HepG2 (cell line): ENCODE data around the gene NFRKB. TPM values are rescaled to one million over a fixed set of nuclear protein-coding genes. Genes with fewer than 3 reads are reported as not detected.

Source experiments
- CREBL2 ChIP-seq: sonication (generic); formaldehyde crosslinking; IDR thresholded peaks from 2 replicates; pipeline ENCODE4 v1.8.1; 2023; ENCODE audit warnings: missing genetic modification reagents, mild to moderate bottlenecking, borderline replicate concordance
- FOXJ3 ChIP-seq: sonication (generic); formaldehyde crosslinking; IDR thresholded peaks from 2 replicates; pipeline ENCODE4 v1.4.0; 2020; ENCODE audit warnings: missing genetic modification reagents, mild to moderate bottlenecking, borderline replicate concordance
- MYNN ChIP-seq: sonication (generic); formaldehyde crosslinking; IDR thresholded peaks from 2 replicates; pipeline ENCODE4 v1.4.0; 2020; ENCODE audit warnings: mild to moderate bottlenecking, low read depth, missing genetic modification reagents
- NCOA1 ChIP-seq: sonication (generic); formaldehyde crosslinking; IDR thresholded peaks from 2 replicates; pipeline ENCODE4 v1.9.0; 2021; ENCODE audit warnings: missing genetic modification reagents
- NR1H2 ChIP-seq: sonication (generic); formaldehyde crosslinking; IDR thresholded peaks from 2 replicates; pipeline ENCODE4 v1.8.1; 2022; ENCODE audit warnings: low read depth, missing genetic modification reagents, borderline replicate concordance
- NR2F1 ChIP-seq, 2 experiments: fragments of 450-650 bp in 1 of 2; formaldehyde crosslinking in 1 of 2; IDR thresholded peaks; 2 replicates each; pipeline versions ENCODE4 v1.5.0 to v1.6.1; 2016 to 2020; ENCODE audit warnings: mild to moderate bottlenecking in 1 of 2, missing compliant biosample characterization in 1 of 2, missing genetic modification reagents in 1 of 2, moderate library complexity in 1 of 2
- PAX8 ChIP-seq: sonication (generic); formaldehyde crosslinking; IDR thresholded peaks from 2 replicates; pipeline ENCODE4 v1.8.0; 2022; ENCODE audit warnings: mild to moderate bottlenecking, missing genetic modification reagents, borderline replicate concordance
- POLR2A ChIP-seq, 2 experiments: IDR thresholded peaks; 2 replicates each; pipeline ENCODE4 v1.6.1; 2011; ENCODE audit warnings: low read depth in 2 of 2, low read length in 2 of 2, mild to moderate bottlenecking in 1 of 2, moderate library complexity in 1 of 2; ENCODE audit not compliant: insufficient read depth in 1 of 2
- PRDM10 ChIP-seq: sonication (generic); formaldehyde crosslinking; IDR thresholded peaks from 2 replicates; pipeline ENCODE4 v1.4.0; 2020; ENCODE audit warnings: low read depth, missing genetic modification reagents
- PTBP1 ChIP-seq: fragments of 200-400 bp; formaldehyde crosslinking; IDR thresholded peaks from 2 replicates; pipeline ENCODE4 v1.6.1; 2018; ENCODE audit warnings: low read length, low read depth; ENCODE audit not compliant: poor library complexity, severe bottlenecking
- REPIN1 ChIP-seq: sonication (generic); formaldehyde crosslinking; IDR thresholded peaks from 2 replicates; pipeline ENCODE4 v1.8.0; 2022; ENCODE audit warnings: missing genetic modification reagents, low read depth, mild to moderate bottlenecking, borderline replicate concordance
- SSRP1 ChIP-seq: IDR thresholded peaks from 2 replicates; pipeline ENCODE4 v1.6.1; 2016; ENCODE audit warnings: control low read depth
- ZBTB42 ChIP-seq: sonication (generic); formaldehyde crosslinking; IDR thresholded peaks from 2 replicates; pipeline ENCODE4 v1.5.0; 2020; ENCODE audit warnings: mild to moderate bottlenecking, missing genetic modification reagents
- ZNF101 ChIP-seq: sonication (generic); formaldehyde crosslinking; IDR thresholded peaks from 2 replicates; pipeline ENCODE4 v1.4.0; 2020; ENCODE audit warnings: mild to moderate bottlenecking, low read depth, missing genetic modification reagents, borderline replicate concordance
- ZNF18 ChIP-seq: sonication (generic); formaldehyde crosslinking; IDR thresholded peaks from 2 replicates; pipeline ENCODE4 v1.8.0; 2022; ENCODE audit warnings: mild to moderate bottlenecking, missing genetic modification reagents; ENCODE audit not compliant: insufficient replicate concordance
- ZNF230 ChIP-seq: sonication (generic); formaldehyde crosslinking; IDR thresholded peaks from 2 replicates; pipeline ENCODE4 v1.4.0; 2020; ENCODE audit warnings: mild to moderate bottlenecking, missing genetic modification reagents
- ZNF577 ChIP-seq: sonication (generic); formaldehyde crosslinking; IDR thresholded peaks from 2 replicates; pipeline ENCODE4 v1.4.0; 2020; ENCODE audit warnings: mild to moderate bottlenecking, low read depth, missing genetic modification reagents, borderline replicate concordance
- ZNF747 ChIP-seq: sonication (generic); formaldehyde crosslinking; IDR thresholded peaks from 2 replicates; pipeline ENCODE4 v1.8.1; 2023; ENCODE audit warnings: missing genetic modification reagents, mild to moderate bottlenecking, borderline replicate concordance
- ZNF761 ChIP-seq: sonication (generic); formaldehyde crosslinking; conservative IDR thresholded peaks from 2 replicates; pipeline ENCODE4 v1.4.0; 2020; ENCODE audit warnings: mild to moderate bottlenecking, missing genetic modification reagents
- polyA plus RNA-seq, 8 experiments: library from polyadenylated mRNA; depleted of rRNA in 3 of 8; stranded (reverse) in 7 of 8; unstranded in 1 of 8; fragments of >200 nt; fragmentation: Illumina TruSeq in 4 of 8; extraction: Trizol in 4 of 8; gene quantifications; 2 replicates each; pipeline versions ENCODE4 v1.2.1 to v1.2.3, GENCODE V29; 2011 to 2016; ENCODE audit warnings: low read depth in 4 of 8, missing spikeins in 1 of 8, mixed read lengths in 1 of 8; ENCODE audit not compliant: insufficient read depth in 1 of 8
- total RNA-seq, 5 experiments: library from RNA; depleted of rRNA; stranded (reverse); fragments of >200 nt; fragmentation: Illumina TruSeq; extraction: Trizol; gene quantifications; 2 replicates each; pipeline ENCODE4 v1.2.3, GENCODE V29; 2016; ENCODE audit warnings: low read depth in 1 of 5
- TF ChIP-seq, protein P1 (sequence below): sonication (generic); formaldehyde crosslinking; IDR thresholded peaks from 2 replicates; pipeline ENCODE4 v1.5.1; 2020; ENCODE audit warnings: missing genetic modification reagents, mild to moderate bottlenecking, borderline replicate concordance
- TF ChIP-seq, protein P2 (sequence below): sonication (generic); formaldehyde crosslinking; IDR thresholded peaks from 2 replicates; pipeline ENCODE4 v1.4.0; 2020; ENCODE audit warnings: missing genetic modification reagents, mild to moderate bottlenecking, borderline replicate concordance

NFRKB gene
- total and polyA plus RNA-seq, 2 of the 13 experiments (the other 11 are each of a cell fraction or from before 2014, with no cell fraction given) = 22.9 to 23.7 TPM

GRCh38 chr11:129853518-129854231 is 41.7 kb downstream of the NFRKB start (continued):
- TF ChIP-seq PAX8 = no peak
- TF ChIP-seq ZNF577 = no peak
- TF ChIP-seq FOXJ3 (CRISPR knock-in tag) = peak; percentile 85
- TF ChIP-seq, protein P1, sequence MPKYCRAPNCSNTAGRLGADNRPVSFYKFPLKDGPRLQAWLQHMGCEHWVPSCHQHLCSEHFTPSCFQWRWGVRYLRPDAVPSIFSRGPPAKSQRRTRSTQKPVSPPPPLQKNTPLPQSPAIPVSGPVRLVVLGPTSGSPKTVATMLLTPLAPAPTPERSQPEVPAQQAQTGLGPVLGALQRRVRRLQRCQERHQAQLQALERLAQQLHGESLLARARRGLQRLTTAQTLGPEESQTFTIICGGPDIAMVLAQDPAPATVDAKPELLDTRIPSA (CRISPR knock-in tag) = no peak
- no peak for TF ChIP-seq MYNN (CRISPR knock-in tag)
- 0 out of 4 replicates have a peak, but pooled peaks of 1 of the 2 experiments have one; percentile 36 for TF ChIP-seq POLR2A (IDR thresholded peaks at IDR 0.05; ENCODE audit: insufficient read depth in 1 of 2, low read depth in 2 of 2, low read length in 2 of 2)
- TF ChIP-seq, protein P2, sequence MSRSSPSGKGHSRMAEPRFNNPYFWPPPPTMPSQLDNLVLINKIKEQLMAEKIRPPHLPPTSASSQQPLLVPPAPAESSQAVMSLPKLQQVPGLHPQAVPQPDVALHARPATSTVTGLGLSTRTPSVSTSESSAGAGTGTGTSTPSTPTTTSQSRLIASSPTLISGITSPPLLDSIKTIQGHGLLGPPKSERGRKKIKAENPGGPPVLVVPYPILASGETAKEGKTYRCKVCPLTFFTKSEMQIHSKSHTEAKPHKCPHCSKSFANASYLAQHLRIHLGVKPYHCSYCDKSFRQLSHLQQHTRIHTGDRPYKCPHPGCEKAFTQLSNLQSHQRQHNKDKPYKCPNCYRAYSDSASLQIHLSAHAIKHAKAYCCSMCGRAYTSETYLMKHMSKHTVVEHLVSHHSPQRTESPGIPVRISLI (CRISPR knock-in tag) = no peak
- no peak for TF ChIP-seq ZNF101
- no peak for TF ChIP-seq ZNF761
- no peak for TF ChIP-seq ZBTB42
- TF ChIP-seq ZNF18 (CRISPR knock-in tag) = no peak
- peak; percentile 35; the same call in 1 of the 2 replicates for TF ChIP-seq PRDM10 (CRISPR knock-in tag)
- 0 out of 2 replicates have a peak, but pooled peaks have one; percentile 15 for TF ChIP-seq ZNF747
- no peak for TF ChIP-seq NR1H2
- no peak for TF ChIP-seq PTBP1
- no peak for TF ChIP-seq NR2F1 (CRISPR knock-in tag; IDR thresholded peaks at IDR 0.05)
- TF ChIP-seq SSRP1 = no peak; the same call in 1 of the 2 replicates
- peak; percentile 37; the same call in 1 of the 2 replicates for TF ChIP-seq REPIN1 (CRISPR knock-in tag)
- no peak for TF ChIP-seq NCOA1 (CRISPR knock-in tag)
- TF ChIP-seq CREBL2 (CRISPR knock-in tag) = no peak
- TF ChIP-seq ZNF230 (CRISPR knock-in tag) = 0 out of 2 replicates have a peak, but pooled peaks have one; percentile 27
